HepG2 (cell line): ENCODE results near the gene TICAM2. TPM values are rescaled to one million over a fixed set of nuclear protein-coding genes. Genes with fewer than 3 reads are reported as not detected.

ENCODE experiments used
- BHLHE40 ChIP-seq: IDR thresholded peaks from 2 replicates; pipeline ENCODE4 v1.6.1; 2011; ENCODE audit warnings: low read length, improper control_type of control experiment
- CBX1 ChIP-seq: IDR thresholded peaks from one replicate; pipeline ENCODE4 v1.6.1; 2016; ENCODE audit warnings: antibody characterized with exemption, low read depth
- KDM2A ChIP-seq: sonication (generic); formaldehyde crosslinking; IDR thresholded peaks from 2 replicates; pipeline ENCODE4 v1.4.0; 2020; ENCODE audit warnings: low read depth, missing genetic modification reagents, borderline replicate concordance
- KMT2B ChIP-seq: IDR thresholded peaks from 2 replicates; pipeline ENCODE4 v1.6.1; 2016; ENCODE audit warnings: missing genetic modification reagents, missing compliant biosample characterization
- MIER2 ChIP-seq: IDR thresholded peaks from 2 replicates; pipeline ENCODE4 v1.6.1; 2016; ENCODE audit warnings: missing biosample characterization, missing genetic modification reagents
- SRF ChIP-seq: IDR thresholded peaks from 2 replicates; pipeline ENCODE4 v1.6.1; 2011; ENCODE audit warnings: mild to moderate bottlenecking, low read depth, low read length, moderate library complexity
- SRSF4 ChIP-seq: fragments of 200-400 bp; formaldehyde crosslinking; IDR thresholded peaks from one replicate; pipeline ENCODE4 v1.6.1; 2018; ENCODE audit warnings: mild to moderate bottlenecking, low read depth, low read length, moderate library complexity; ENCODE audit not compliant: poor library complexity, severe bottlenecking
- YEATS4 ChIP-seq: sonication (generic); formaldehyde crosslinking; IDR thresholded peaks from 2 replicates; pipeline ENCODE4 v1.4.0; 2020; ENCODE audit warnings: missing genetic modification reagents, borderline replicate concordance
- ZFY ChIP-seq: sonication (generic); formaldehyde crosslinking; IDR thresholded peaks from 2 replicates; pipeline ENCODE4 v1.4.0; 2020; ENCODE audit warnings: missing genetic modification reagents
- ZNF253 ChIP-seq: sonication (generic); formaldehyde crosslinking; IDR thresholded peaks from 2 replicates; pipeline ENCODE4 v1.8.0; 2022; ENCODE audit warnings: mild to moderate bottlenecking, missing genetic modification reagents, borderline replicate concordance
- ZNF44 ChIP-seq: sonication (generic); formaldehyde crosslinking; IDR thresholded peaks from 2 replicates; pipeline ENCODE4 v1.5.1; 2020; ENCODE audit warnings: mild to moderate bottlenecking, missing genetic modification reagents
- ZNF558 ChIP-seq: sonication (generic); formaldehyde crosslinking; IDR thresholded peaks from 2 replicates; pipeline ENCODE4 v1.9.0; 2022; ENCODE audit warnings: mild to moderate bottlenecking, missing genetic modification reagents, borderline replicate concordance
- ZNF776 ChIP-seq: sonication (generic); formaldehyde crosslinking; IDR thresholded peaks from 2 replicates; pipeline ENCODE4 v1.4.0; 2020; ENCODE audit warnings: mild to moderate bottlenecking, missing genetic modification reagents
- ZNF781 ChIP-seq: sonication (generic); formaldehyde crosslinking; IDR thresholded peaks from 2 replicates; pipeline ENCODE4 v1.5.1; 2020; ENCODE audit warnings: borderline replicate concordance, mild to moderate bottlenecking, missing genetic modification reagents; ENCODE audit errors: not compliant biosample characterization
- ZNF788 ChIP-seq: sonication (generic); formaldehyde crosslinking; IDR thresholded peaks from 2 replicates; pipeline ENCODE4 v1.5.0; 2020; ENCODE audit warnings: mild to moderate bottlenecking, missing genetic modification reagents, borderline replicate concordance
- ZSCAN12 ChIP-seq: sonication (generic); formaldehyde crosslinking; IDR thresholded peaks from 2 replicates; pipeline ENCODE4 v1.9.0; 2021; ENCODE audit warnings: mild to moderate bottlenecking, missing genetic modification reagents
- polyA plus RNA-seq, 8 experiments: library from polyadenylated mRNA; depleted of rRNA in 3 of 8; stranded (reverse) in 7 of 8; unstranded in 1 of 8; fragments of >200 nt; fragmentation: Illumina TruSeq in 4 of 8; extraction: Trizol in 4 of 8; gene quantifications; 2 replicates each; pipeline versions ENCODE4 v1.2.1 to v1.2.3, GENCODE V29; 2011 to 2016; ENCODE audit warnings: low read depth in 4 of 8, missing spikeins in 1 of 8, mixed read lengths in 1 of 8; ENCODE audit not compliant: insufficient read depth in 1 of 8
- total RNA-seq, 5 experiments: library from RNA; depleted of rRNA; stranded (reverse); fragments of >200 nt; fragmentation: Illumina TruSeq; extraction: Trizol; gene quantifications; 2 replicates each; pipeline ENCODE4 v1.2.3, GENCODE V29; 2016; ENCODE audit warnings: low read depth in 1 of 5
- TF ChIP-seq, protein P1 (sequence below): sonication (generic); formaldehyde crosslinking; conservative IDR thresholded peaks from 2 replicates; pipeline ENCODE4 v1.5.0; 2020; ENCODE audit warnings: missing genetic modification reagents
- TF ChIP-seq, protein P2 (sequence below): sonication (generic); formaldehyde crosslinking; IDR thresholded peaks from 2 replicates; pipeline ENCODE4 v1.5.0; 2020; ENCODE audit warnings: mild to moderate bottlenecking, missing genetic modification reagents, borderline replicate concordance
- TF ChIP-seq, protein P3 (sequence below): sonication (generic); formaldehyde crosslinking; IDR thresholded peaks from 2 replicates; pipeline ENCODE4 v1.8.1; 2022; ENCODE audit warnings: low read depth, mild to moderate bottlenecking, missing genetic modification reagents

TICAM2 gene
- total and polyA plus RNA-seq, 2 of the 13 experiments (the other 11 are each of a cell fraction or from before 2014, with no cell fraction given): 0.04 TPM; not detected in 1

DNA sequence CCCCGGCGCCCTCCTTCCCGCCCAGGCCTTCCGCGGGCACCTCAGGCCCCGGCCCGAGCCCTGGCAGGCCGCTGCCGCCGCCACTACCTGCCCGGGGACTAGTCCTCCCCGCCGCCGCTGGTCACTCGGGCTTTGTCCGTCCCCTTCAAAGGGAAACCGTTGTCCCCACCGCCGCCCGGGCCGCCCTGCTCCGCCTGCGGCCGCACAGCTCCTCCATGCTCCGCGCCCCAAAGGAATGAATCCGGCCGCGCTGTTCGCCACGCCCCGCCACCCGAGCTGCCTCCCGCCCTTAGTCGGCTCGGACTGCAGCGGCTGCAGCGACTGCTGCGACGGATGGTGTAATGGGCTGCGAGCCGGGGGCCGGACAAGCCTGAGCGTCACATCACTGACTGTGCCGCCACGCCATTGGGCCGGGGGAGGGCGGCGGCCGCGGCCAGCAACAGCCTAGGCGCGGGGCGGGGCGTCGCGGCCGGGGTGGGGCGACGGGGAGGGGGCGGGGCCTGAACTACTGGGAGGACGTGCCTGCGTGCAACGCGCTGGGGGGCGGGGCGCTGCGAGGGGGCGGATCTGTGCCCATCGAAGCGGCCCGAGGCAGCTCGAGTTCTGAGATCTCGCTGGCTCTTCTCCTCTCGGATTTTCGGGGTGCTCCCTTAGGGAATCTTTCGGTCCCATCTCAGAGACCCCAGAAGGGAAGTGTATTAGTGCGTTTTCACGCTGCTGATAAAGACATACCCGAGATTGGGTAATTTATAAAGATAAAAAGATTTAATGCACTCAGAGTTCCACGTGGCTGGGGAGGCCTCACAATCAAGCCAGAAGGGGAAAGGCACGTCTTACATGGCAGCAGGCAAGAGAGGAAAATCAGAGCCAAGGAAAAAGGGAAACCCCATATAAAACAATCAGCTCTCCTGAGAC lies 57.6 kb downstream of the TICAM2 start, which contains the start of gene FEM1C (continued):
- TF ChIP-seq ZNF558 (peak; percentile 90; the same call in 1 of the 2 replicates), ZNF776 (CRISPR knock-in tag) (0 out of 2 replicates have a peak, but pooled peaks have one; percentile 63), SRF (no peak), YEATS4 (CRISPR knock-in tag) (peak; percentile 44; the same call in 1 of the 2 replicates), ZNF788 (CRISPR knock-in tag) (peak; percentile 89), ZNF781 (no peak), ZNF44 (CRISPR knock-in tag) (no peak; the same call in 1 of the 2 replicates), MIER2 (CRISPR knock-in tag) (no peak), CBX1 (peak; percentile 96), SRSF4 (no peak), KMT2B (CRISPR knock-in tag) (peak; percentile 83), ZSCAN12 (CRISPR knock-in tag) (no peak), KDM2A (CRISPR knock-in tag) (peak; percentile 88), ZNF253 (CRISPR knock-in tag) (no peak), BHLHE40 (no peak), ZFY (CRISPR knock-in tag) (peak; percentile 89)
- TF ChIP-seq, protein P1, sequence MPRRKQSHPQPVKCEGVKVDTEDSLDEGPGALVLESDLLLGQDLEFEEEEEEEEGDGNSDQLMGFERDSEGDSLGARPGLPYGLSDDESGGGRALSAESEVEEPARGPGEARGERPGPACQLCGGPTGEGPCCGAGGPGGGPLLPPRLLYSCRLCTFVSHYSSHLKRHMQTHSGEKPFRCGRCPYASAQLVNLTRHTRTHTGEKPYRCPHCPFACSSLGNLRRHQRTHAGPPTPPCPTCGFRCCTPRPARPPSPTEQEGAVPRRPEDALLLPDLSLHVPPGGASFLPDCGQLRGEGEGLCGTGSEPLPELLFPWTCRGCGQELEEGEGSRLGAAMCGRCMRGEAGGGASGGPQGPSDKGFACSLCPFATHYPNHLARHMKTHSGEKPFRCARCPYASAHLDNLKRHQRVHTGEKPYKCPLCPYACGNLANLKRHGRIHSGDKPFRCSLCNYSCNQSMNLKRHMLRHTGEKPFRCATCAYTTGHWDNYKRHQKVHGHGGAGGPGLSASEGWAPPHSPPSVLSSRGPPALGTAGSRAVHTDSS: no peak
- TF ChIP-seq, protein P2, sequence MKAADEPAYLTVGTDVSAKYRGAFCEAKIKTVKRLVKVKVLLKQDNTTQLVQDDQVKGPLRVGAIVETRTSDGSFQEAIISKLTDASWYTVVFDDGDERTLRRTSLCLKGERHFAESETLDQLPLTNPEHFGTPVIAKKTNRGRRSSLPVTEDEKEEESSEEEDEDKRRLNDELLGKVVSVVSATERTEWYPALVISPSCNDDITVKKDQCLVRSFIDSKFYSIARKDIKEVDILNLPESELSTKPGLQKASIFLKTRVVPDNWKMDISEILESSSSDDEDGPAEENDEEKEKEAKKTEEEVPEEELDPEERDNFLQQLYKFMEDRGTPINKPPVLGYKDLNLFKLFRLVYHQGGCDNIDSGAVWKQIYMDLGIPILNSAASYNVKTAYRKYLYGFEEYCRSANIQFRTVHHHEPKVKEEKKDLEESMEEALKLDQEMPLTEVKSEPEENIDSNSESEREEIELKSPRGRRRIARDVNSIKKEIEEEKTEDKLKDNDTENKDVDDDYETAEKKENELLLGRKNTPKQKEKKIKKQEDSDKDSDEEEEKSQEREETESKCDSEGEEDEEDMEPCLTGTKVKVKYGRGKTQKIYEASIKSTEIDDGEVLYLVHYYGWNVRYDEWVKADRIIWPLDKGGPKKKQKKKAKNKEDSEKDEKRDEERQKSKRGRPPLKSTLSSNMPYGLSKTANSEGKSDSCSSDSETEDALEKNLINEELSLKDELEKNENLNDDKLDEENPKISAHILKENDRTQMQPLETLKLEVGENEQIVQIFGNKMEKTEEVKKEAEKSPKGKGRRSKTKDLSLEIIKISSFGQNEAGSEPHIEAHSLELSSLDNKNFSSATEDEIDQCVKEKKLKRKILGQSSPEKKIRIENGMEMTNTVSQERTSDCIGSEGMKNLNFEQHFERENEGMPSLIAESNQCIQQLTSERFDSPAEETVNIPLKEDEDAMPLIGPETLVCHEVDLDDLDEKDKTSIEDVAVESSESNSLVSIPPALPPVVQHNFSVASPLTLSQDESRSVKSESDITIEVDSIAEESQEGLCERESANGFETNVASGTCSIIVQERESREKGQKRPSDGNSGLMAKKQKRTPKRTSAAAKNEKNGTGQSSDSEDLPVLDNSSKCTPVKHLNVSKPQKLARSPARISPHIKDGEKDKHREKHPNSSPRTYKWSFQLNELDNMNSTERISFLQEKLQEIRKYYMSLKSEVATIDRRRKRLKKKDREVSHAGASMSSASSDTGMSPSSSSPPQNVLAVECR: peak; percentile 89; the same call in 1 of the 2 replicates
- TF ChIP-seq, protein P3, sequence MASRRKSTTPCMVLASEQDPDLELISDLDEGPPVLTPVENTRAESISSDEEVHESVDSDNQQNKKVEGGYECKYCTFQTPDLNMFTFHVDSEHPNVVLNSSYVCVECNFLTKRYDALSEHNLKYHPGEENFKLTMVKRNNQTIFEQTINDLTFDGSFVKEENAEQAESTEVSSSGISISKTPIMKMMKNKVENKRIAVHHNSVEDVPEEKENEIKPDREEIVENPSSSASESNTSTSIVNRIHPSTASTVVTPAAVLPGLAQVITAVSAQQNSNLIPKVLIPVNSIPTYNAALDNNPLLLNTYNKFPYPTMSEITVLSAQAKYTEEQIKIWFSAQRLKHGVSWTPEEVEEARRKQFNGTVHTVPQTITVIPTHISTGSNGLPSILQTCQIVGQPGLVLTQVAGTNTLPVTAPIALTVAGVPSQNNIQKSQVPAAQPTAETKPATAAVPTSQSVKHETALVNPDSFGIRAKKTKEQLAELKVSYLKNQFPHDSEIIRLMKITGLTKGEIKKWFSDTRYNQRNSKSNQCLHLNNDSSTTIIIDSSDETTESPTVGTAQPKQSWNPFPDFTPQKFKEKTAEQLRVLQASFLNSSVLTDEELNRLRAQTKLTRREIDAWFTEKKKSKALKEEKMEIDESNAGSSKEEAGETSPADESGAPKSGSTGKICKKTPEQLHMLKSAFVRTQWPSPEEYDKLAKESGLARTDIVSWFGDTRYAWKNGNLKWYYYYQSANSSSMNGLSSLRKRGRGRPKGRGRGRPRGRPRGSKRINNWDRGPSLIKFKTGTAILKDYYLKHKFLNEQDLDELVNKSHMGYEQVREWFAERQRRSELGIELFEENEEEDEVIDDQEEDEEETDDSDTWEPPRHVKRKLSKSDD (CRISPR knock-in tag): no peak
